ENCODE results near the gene UQCRFS1. TPM values are rescaled to one million over a fixed set of nuclear protein-coding genes. Genes with fewer than 3 reads are reported as not detected.
"Not testable (repeated sequence)": the region's sequence is repeated elsewhere in the genome, so short reads cannot be mapped to it uniquely, and the experiment has no call there.

Gene UQCRFS1
- total RNA-seq, 1 donor from 2014 or later, result 27.0 TPM

GRCh38 chr19:29259153-29259552 lies 46.2 kb upstream of the UQCRFS1 start:
- no peaks in the 10 kb centered on the region for H3K36me3 ChIP-seq
- no peaks in the 10 kb centered on the region for H3K4me1 ChIP-seq
- H3K27ac ChIP-seq, result no peak overlapping the region
- no peak for DNase-seq (ENCODE audit: extremely low spot score in 2 of 2)
- no peak overlapping the region for H3K4me3 ChIP-seq
- intact Hi-C loops (cut with DNase I), result no loop called here
- TF ChIP-seq POLR2A (IDR thresholded peaks at IDR 0.05), result no peak
- TF ChIP-seq POLR2AphosphoS5 (IDR thresholded peaks at IDR 0.05; ENCODE audit: insufficient read depth in 1 of 2, low read depth in 1 of 2), result no peak
- no peak for TF ChIP-seq CTCF (IDR thresholded peaks at IDR 0.05)
- no peaks in the 10 kb centered on the region for H3K9me3 ChIP-seq
- no peaks in the 10 kb centered on the region for H3K27me3 ChIP-seq

- Histone ChIP-seq H3K36me3 (no peaks in the 10 kb centered on the region), H3K27me3 (no peaks in the 10 kb centered on the region), H3K27ac (no peak overlapping the region), H3K4me3 (no peak overlapping the region), H3K9me3 (no peaks in the 10 kb centered on the region), H3K4me1 (no peaks in the 10 kb centered on the region)
- TF ChIP-seq CTCF (IDR thresholded peaks at IDR 0.05), result no peak
- no peak for TF ChIP-seq POLR2AphosphoS5 (IDR thresholded peaks at IDR 0.05; ENCODE audit: insufficient read depth in 1 of 2, low read depth in 1 of 2)
- no peak for TF ChIP-seq POLR2A (IDR thresholded peaks at IDR 0.05)
- DNase-seq (ENCODE audit: extremely low spot score in 2 of 2), result no peak
- intact Hi-C loops (cut with DNase I), result no loop called here
Observed at GRCh38 chr19:29256516-29256915, 43.6 kb upstream of the UQCRFS1 start.

GRCh38 chr19:29255912-29256311 lies 43.0 kb upstream of the UQCRFS1 start:
- Histone ChIP-seq H3K4me3 (no peak overlapping the region), H3K27ac (no peak overlapping the region), H3K27me3 (no peaks in the 10 kb centered on the region), H3K9me3 (no peaks in the 10 kb centered on the region), H3K4me1 (no peaks in the 10 kb centered on the region), H3K36me3 (no peaks in the 10 kb centered on the region)
- TF ChIP-seq POLR2AphosphoS5 (IDR thresholded peaks at IDR 0.05; ENCODE audit: insufficient read depth in 1 of 2, low read depth in 1 of 2) (no peak), CTCF (IDR thresholded peaks at IDR 0.05) (no peak), POLR2A (IDR thresholded peaks at IDR 0.05) (no peak)
- intact Hi-C loops (cut with DNase I), result no loop called here
- DNase-seq (ENCODE audit: extremely low spot score in 2 of 2), result no peak

- no peak for DNase-seq (ENCODE audit: extremely low spot score in 2 of 2)
- TF ChIP-seq CTCF (IDR thresholded peaks at IDR 0.05) (no peak), POLR2A (IDR thresholded peaks at IDR 0.05) (no peak), POLR2AphosphoS5 (IDR thresholded peaks at IDR 0.05; ENCODE audit: insufficient read depth in 1 of 2, low read depth in 1 of 2) (no peak)
- intact Hi-C loops (cut with DNase I), result no loop called here
- Histone ChIP-seq H3K4me1 (no peaks in the 10 kb centered on the region), H3K27ac (no peak overlapping the region), H3K27me3 (no peaks in the 10 kb centered on the region), H3K4me3 (no peak overlapping the region), H3K36me3 (no peaks in the 10 kb centered on the region), H3K9me3 (no peaks in the 10 kb centered on the region)
Observed at GRCh38 chr19:29255006-29255405, 42.1 kb upstream of the UQCRFS1 start.

- DNase-seq (ENCODE audit: extremely low spot score in 2 of 2); H3K36me3 ChIP-seq; H3K27ac ChIP-seq; H3K9me3 ChIP-seq; H3K4me1 ChIP-seq; H3K4me3 ChIP-seq; H3K27me3 ChIP-seq; intact Hi-C loops (cut with DNase I): not testable (repeated sequence)
Observed at GRCh38 chr19:29249798-29250197, 36.8 kb upstream of the UQCRFS1 start.

All from vagina (tissue), 2 donors.